NCI-H526 treated with DMSO at 0.1 percent for 48 hours (cell line): ENCODE measurements around the gene ACACA.
A peak's percentile ranks its signal among the peaks of the same experiment; 100 is the strongest.
"Not testable (repeated sequence)": the region's sequence is repeated elsewhere in the genome, so short reads cannot be mapped to it uniquely, and the experiment has no call there.

ENCODE experiments used
- DNase-seq: peaks from one replicate; lab custom pipeline; 2025; lab: John Stamatoyannopoulos, UW

ACACA gene

GRCh38 chr17:37176723-37177122 is 229.9 kb downstream of the ACACA start:
- DNase-seq = no peak

DNA sequence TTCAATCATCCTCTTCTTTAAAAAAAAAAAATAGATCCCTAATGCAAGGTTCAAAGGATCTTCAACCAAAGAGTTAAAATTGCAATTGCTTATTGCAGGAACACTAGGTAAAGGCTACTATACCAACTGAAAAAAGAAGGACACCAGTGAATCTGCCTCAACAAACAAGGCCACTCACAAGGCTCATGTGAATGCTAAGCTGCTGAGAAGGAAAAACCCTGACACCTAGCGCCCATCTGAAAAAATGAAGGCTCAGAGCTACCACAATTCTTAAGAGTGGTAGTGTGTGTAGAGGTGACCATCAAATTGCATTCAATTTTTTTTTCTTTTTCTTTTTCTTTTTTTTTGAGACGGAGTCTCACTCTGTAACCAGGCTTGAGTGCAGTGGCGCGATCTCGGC is 232.4 kb downstream of the ACACA start:
- no peak for DNase-seq

DNA sequence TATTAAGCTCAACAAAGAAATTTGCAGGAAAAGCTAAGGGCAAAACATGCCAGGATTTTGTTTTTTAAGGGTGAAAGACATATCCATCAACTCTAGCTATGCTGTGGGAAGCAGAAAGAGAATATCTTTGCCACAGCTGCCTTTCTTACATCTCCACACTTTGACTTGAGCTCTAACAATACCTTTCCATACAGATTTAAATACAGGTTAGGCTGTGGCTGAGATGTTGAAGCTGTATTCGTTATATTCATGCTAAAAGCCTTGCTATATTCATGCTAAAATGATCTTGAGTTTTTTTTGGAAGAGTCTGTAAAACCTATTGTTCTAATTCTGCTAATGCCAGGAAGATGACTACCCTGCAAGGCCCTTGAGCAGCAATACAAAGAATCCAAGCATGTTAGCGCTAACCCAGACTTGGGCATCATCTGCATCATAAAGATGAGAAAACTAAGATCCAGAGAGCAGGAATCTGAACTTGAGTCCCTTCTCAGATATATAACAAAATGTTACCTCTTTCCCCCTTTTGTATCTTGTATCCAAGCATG is 235.7 kb downstream of the ACACA start:
- no peak for DNase-seq

GRCh38 chr17:37168731-37169353 is 237.8 kb downstream of the ACACA start:
- peak; percentile 40 for DNase-seq

- DNase-seq = no peak
Measured at GRCh38 chr17:37167756-37168155, 238.9 kb downstream of the ACACA start.

- DNase-seq = no peak
Measured at GRCh38 chr17:37164057-37164456, 242.6 kb downstream of the ACACA start.

DNA sequence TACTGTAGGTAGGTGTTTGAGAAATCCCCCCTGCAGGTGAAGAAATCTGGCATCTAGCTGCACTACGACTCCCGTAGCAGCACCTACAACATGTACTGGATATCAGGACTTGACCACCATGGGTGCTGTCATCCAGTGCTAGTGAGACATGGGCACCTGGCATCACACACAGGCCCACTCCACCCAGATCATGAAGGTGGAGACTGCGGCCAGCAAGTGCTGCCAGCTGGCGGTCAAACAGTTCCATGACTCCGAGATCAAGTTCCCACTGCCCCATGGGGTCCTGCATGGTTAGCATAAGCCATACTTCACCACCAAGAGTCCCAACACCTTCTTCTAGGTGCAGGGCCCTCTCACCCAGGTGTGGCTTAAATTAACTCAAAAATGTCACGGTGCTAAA is 243.8 kb downstream of the ACACA start:
- no peak for DNase-seq

GRCh38 chr17:37160944-37161343 is 245.7 kb downstream of the ACACA start:
- no peak for DNase-seq

- no peak for DNase-seq
Measured at GRCh38 chr17:37158290-37158689, 248.3 kb downstream of the ACACA start.

DNA sequence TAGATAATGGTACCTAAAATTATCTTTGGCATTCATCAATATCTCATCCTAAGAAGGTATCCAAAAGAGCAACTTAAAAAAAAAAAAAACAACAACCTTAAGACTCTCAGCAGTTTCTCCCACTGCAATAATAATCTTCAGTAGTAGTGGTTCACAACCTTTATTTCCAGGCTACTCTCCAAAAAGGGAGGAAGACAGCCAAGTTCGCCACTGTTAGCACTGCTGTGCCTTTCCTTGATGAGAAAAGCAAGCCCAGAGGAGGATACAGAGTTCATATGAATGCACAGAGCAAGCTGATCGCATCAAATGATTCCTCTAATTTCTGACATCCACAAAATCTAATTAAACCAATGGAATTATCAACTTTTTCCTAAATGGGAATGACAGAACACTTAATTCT is 258.5 kb downstream of the ACACA start:
- no peak for DNase-seq

- DNase-seq = peak; percentile 49
Measured at GRCh38 chr17:37147301-37147812, 259.3 kb downstream of the ACACA start.

- DNase-seq = peak; percentile 63
Measured at GRCh38 chr17:37146086-37147064, 260.3 kb downstream of the ACACA start.

GRCh38 chr17:37144075-37144701 is 262.4 kb downstream of the ACACA start:
- no peak for DNase-seq

GRCh38 chr17:37143558-37143957 is 263.1 kb downstream of the ACACA start:
- not testable (repeated sequence) for DNase-seq

GRCh38 chr17:37142294-37142896 is 264.2 kb downstream of the ACACA start:
- DNase-seq = no peak

GRCh38 chr17:37138571-37139120 is 268.0 kb downstream of the ACACA start:
- no peak for DNase-seq

- no peak for DNase-seq
Measured at GRCh38 chr17:37137906-37138514, 268.6 kb downstream of the ACACA start.

DNA sequence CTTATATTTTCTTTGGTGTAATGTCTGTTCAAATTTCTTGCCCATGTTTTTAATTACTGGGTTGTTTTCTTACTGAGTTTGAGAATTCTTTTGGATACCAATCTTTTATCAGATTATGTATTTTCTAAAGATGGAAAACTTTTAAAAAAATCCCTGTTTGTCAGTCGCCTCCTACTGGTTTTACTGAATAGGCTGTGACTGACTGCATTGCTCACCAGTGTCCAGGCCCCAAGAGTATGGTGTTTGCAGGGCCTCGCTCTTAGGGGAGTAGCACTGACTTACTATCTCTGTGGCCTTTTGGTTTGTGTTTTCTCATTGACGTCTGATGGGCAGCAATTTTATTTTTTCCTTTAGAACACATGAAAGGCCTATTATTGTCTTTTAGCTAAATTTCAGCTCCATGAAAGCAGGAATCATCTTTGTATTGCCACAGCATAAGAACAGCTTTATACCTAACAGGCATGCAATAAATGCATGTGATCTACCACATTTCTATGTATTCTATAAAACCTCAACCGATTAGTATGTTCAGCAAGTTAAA is 269.5 kb downstream of the ACACA start:
- DNase-seq = no peak

DNA sequence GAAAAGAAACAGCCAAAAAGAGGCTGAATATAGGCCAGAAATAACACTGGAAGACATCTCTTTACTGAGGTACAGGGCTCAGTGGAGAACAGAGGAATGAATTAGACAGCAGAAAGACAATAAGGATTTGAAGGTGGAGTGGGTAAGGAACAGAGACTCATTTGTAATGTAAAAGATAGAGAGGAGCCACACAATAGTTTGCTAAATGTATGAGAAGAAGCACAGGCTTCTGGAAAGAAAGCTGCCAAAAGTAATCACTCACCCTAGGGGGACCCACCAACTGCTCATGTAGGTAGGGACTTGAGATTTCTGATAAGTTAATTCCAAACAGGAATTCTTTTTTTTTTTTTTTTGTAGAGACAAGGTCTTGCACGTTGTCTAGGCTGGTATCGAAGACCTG is 271.1 kb downstream of the ACACA start:
- DNase-seq = no peak

- no peak for DNase-seq
Measured at GRCh38 chr17:37134050-37134449, 272.6 kb downstream of the ACACA start.

DNA sequence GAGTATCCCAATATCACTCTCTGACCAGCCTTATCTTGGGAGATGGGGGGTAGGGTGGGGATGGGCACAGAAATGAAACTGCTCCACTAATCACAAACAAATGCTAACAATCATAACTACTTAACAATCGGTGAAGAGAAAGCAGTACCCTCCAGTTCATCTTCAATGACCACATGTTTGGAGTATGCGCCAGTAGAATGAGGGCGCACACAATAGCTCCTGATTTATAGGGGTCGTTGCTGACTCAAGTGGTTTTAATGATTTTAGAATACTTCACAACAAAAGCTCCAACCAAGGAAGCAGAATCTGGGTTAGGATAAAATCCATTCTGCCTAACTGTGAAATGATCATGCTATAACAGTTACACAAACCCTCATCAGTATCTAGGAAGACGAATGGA is 273.5 kb downstream of the ACACA start:
- DNase-seq = no peak
